ENCODE results near the gene UNC13B.
"Not testable (repeated sequence)": the region's sequence is repeated elsewhere in the genome, so short reads cannot be mapped to it uniquely, and the experiment has no call there.

UNC13B gene

DNA sequence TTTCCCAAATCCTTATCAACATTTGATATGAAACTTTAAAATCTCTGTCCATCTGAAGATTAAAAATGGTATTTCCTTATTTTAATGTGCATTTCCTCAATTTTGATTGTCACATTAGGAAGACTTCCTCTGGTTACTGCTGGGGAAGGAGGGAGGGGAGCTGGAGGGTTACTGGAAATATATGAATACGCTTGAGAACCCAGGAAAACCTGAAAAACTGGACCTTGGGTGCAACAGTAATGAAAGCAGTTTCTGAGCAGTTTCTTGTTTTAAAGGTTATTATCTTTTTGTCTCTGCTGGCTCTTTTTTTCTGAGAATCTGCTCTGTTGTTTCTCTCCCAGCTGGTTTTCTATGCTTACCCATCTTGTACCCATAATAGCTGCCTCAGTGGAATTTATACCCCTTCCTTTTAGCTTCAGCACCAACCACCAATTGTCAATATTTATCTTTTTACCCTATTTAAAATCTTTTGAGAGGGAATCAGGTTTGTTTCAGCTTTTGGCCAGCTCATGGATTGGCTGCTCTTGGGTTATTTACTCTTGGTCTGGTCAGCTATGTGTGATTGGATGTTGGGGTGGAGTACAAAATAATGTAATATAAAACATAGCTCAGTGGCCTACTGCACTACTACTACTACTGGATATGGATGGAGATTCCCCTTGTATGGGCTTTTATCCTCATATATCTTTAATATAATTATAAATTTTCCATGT is 67.4 kb downstream of the UNC13B start:
- DNase-seq, result no peak

GRCh38 chr9:35229779-35230143 is 68.0 kb downstream of the UNC13B start:
- no peak for DNase-seq

- peak; percentile 37 for DNase-seq
Measured at GRCh38 chr9:35232867-35233544, 71.2 kb downstream of the UNC13B start.

DNA sequence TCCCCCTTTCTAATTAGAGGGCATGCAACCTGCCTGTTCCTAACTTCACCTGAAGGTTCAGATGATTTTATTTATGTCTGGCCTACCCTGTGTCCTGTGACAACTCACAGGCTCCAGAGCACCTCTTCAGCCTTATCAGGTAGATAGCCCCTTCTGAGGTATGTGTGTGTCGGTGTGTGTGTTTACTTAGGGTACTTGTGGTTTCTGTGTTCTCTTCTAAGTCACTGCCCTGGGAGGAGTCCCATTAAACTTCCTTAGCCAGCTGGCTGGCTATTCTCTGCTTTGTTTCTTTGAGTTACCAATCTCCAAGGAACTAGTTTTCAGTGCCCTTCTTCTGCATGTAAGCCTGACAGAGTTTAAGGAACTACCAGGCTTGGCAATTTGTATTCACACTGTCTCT is 74.9 kb downstream of the UNC13B start:
- DNase-seq, result no peak

DNA sequence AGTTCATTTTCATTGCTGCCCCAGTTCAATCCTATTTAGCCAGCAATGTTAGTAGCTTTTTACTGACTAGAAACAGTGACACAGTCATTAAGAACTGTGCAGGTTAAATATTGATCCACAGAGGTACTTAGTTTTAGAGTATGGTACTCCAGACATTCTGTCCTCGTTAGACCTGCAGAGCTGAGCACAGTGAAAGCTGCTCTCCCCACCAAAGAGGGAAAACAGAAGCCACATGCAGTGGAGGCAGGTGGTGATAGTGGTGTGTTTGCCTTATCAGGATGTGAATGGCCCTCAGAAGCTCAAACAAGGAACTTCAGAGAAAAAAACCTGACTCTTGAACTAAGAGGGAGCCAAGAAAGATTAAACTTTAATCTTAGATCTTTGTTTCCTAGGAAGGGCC is 75.5 kb downstream of the UNC13B start:
- peak; percentile 46 for DNase-seq

- DNase-seq, result not testable (repeated sequence)
Measured at GRCh38 chr9:35245945-35246344, 84.1 kb downstream of the UNC13B start.

GRCh38 chr9:35253075-35253474 is 91.3 kb downstream of the UNC13B start:
- DNase-seq, result no peak

DNA sequence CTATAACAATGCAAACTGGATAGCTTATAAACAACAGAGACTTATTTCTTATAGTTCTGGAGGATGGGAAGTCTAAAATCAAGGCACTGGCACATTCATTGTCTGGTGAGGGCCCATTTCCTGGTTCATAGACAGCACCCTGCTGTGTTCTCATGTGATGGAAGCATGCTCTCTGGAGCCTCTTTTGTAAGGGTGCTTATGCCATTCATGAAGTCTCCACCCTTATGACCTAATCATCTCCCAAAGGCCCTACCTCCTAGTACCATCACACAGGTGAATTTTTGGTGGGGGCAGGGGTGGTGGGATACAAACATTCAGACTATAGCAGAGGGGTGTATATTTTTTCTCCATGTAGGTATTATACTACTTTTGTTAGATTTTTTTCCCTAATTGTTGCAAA is 92.4 kb downstream of the UNC13B start:
- peak; percentile 71 for DNase-seq

DNA sequence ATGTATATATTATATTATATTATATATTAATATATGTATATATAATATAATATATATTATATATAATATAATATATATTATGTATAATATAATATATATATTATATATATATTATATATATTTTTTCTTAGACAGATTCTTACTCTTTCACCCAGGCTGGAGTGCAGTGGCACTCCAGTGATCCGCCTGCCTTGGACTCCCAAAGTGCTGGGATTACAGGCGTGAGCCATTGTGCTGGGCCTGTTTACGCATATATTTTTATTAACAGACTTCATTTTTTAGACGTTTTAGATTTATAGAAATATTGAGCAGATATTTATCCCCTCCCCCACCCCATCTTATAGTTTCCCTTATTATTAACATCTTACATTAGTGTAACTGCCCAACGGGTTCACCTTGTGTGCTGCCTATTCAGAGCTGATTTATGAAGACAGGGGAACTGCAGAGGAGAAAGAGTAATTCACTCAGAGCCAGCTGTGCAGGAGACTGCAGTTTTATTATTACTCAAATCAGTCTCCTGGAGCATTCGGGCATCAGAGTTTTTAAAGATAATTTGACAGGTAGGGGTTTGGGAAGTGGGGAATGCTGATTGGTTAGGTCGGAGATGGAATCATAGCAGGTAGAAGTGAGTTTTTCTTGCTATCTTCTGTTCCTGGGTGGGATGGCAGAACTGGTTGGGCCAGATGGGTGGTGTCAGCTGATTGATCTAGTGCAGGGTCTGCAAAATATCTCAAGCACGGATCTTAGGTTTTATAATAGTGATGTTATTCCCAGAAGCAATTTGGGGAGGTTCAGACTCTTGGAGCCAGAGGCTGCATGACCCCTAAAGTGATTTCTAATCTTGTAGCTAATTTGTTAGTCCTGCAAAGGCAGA is 93.4 kb downstream of the UNC13B start:
- no peak for DNase-seq

DNA sequence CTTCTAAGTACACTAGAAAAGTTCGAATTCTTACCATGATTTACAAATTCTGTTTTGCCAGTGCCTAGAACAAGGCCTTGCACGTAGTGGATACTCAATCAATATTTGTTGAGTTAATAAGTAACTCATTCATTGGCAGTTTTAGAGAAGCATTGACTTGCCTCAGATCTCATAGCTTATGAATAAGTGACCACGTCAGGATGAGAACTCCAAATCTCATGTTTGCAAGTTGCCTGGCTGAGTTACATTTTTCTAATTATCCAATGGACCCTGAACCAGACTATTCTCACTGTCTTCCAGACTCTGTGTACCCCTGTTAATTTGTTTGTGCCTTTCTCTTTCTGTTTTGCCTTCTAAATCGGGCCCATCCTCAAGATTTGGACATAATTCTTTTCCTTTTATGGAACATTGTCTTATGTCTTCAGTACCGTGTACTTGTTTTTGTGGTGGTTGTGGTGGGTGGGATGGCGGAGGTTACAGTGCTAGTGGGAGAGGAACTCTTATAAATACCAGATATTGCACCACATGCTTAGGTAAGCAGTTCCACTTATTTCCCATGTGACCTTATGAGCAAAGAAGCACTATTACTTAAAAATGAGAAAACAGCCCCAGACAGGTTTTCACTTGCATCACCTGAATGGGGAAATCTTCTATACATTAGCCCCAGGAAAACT is 96.3 kb downstream of the UNC13B start:
- DNase-seq, result no peak

DNA sequence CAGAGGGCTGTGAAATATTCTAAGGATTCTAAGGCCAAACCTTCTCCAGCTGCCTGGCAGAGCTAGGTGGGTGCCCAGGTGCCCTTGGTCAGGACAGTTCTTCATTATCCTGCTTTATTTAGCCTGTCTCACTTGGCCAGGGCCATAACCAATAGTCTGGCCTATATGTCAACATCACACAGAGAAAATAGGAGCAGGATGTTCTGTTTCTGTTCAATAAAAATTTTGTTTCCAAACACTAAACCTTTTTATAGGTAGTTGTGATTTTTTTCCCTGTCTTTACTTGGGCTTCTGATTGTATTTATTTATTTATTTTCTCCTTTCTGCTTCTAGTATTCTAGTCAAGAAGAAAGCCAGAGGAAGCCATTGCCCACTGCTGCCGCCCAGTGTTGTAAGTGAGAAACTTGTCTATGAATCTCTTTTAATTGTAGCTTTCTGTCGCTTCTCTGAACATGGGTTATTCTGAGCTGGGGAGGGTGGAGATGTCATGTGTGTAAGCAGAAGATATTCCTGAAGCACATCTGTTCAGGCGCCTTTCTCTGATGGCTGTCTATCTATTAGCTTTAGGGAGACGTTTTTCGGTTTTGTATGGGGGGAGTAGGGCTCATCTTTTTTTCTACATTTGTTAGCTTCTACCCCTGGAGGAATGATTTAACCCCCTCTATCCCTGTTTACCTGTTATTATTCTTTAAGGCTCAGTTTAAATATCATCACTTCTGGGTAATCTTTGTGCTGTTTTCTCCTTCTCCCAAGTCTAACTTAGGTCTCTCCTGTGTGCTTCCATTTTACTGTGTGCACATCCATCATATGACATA is 97.1 kb downstream of the UNC13B start:
- no peak for DNase-seq

- DNase-seq, result no peak
Measured at GRCh38 chr9:35260186-35260585, 98.4 kb downstream of the UNC13B start.

DNA sequence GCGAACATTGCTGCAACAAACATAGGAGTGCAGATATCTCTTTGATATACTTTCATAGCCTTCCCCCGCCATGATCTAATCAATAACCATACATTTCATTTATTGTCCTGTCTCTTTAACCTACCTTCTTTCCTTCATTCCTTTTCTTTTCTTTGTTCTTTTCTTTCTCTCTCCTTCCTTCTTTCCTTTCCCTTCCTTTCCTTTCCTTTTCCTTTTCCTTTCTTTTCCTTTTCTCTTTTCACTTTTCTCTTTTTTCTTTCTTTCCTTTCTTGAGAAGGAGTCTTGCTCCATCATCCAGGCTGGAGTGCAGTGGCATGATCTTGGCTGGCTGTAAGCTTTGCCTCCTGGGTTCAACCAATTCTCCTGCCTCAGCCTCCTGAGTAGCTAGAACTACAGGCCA is 100.3 kb downstream of the UNC13B start:
- no peak for DNase-seq

DNA sequence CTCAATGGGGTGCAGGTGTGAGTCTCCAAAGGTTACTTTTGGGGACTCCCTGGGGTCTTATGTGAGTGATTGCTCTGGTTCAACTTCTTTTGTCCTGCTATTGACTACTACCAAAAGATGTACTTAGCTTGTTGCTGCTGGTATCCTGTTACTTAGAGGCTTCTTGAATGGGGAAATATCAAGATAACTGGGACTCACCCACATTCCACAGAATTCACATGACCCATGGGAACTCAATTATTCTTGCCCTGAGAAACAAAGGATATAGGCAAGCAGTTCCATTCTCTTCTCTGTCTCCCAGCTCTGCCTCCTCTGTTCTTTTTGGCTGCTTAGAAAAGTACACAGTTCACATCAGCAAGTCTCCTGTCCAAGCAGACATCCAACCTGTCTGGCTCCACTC is 105.9 kb downstream of the UNC13B start:
- no peak for DNase-seq

GRCh38 chr9:35269919-35270318 is 108.1 kb downstream of the UNC13B start:
- DNase-seq, result no peak

DNA sequence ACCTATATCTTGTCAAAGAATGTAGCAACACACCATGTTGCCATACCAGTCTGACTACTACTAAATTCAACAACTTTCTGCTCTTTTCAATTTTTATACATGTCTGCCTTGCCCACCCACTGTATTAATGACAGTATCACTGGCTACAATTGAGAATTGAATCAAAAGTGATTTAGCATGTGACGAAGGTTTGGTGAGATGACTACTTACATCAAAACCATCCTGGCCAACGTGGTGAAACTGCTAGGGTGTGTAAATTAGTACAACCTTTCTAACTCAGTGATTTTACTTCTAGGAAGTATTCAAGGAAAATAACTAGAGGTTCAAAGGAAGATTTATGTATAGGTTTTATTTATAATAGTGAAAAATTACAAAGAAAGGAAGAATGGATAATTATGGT is 109.8 kb downstream of the UNC13B start:
- DNase-seq, result no peak

DNA sequence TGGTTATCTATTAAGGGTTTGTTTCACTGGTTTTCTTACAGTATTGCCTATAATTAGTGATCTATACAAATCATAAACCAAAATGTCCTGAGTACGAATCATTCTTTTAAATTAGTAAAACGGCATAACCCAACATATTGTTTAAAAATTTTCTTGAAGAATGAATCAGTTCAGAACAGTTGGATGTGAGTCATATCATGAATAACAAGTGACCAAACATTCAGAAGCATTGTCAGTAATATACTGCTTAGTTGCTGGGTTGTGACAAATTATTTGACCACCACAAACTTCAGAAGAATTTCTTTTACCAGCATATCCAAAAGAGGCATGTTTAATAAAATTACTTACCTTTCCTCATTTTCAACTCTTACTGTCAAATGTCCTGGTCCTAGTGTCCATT is 111.2 kb downstream of the UNC13B start:
- no peak for DNase-seq

DNA sequence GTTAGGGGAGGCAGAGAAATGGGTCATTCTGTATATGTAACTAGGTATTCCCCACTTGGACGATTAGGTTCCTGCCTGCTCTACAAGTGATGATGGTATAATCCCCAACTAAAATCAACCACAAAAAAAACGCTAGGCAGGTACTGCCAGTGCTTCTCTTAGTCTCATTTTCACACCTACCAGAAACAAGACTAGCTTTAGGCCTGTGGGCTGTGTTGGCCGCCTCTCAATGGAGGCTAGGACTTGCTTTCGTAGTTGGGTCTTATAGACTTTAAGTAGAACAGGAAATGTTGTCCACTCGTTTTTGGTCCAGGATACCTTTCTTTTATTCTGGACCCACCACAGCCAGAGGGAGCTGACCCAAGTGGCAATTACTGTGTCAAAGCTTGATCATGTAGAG is 111.8 kb downstream of the UNC13B start:
- no peak for DNase-seq

DNA sequence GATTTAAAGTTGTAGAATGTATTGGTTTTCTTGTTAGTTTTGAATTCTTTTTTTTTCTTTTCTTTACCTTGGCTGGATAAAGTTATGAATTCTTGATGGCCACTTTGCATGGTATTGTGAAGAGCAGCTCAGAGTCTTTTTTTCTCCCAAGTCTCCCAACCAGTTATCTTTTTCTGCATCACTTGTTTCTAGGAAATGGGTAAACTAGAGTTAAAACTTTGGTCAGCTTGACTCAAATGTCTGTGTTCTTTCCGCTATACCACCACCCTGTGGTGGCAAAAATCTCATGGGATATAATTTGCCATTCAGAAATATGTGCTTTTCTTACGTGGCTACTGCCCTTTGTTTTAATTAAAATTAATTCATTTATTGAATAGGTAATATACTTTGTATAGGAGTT is 113.2 kb downstream of the UNC13B start:
- no peak for DNase-seq

DNA sequence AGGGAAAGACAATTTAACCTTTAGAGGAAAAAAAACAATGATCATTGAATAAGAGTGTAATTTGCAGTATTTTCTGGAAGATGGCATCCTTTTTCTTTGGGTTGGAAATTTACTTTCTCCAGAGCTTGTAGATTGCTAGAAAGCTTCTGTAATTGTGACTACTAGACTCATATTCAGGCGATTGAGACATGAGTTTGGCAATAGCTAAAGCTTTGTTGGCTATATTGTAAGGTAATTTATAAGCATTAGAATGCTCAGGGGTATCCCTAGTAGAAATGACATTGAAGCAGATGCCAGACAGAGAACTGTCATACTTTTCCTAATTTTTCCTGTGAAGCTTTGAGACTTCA is 115.3 kb downstream of the UNC13B start:
- DNase-seq, result no peak

- DNase-seq, result no peak
Measured at GRCh38 chr9:35277628-35278359, 116.0 kb downstream of the UNC13B start.

- no peak for DNase-seq
Measured at GRCh38 chr9:35279946-35280345, 118.1 kb downstream of the UNC13B start.

Measured in DMS153 (cell line).